CD1c-positive myeloid dendritic cell (primary cell): ENCODE data around the gene PLEKHG1.

Experiments
- DNase-seq: peaks from one replicate; pipeline ENCODE4 v3.0.0-alpha.2; 2016; ENCODE audit errors: extremely low spot score

Gene PLEKHG1

DNA sequence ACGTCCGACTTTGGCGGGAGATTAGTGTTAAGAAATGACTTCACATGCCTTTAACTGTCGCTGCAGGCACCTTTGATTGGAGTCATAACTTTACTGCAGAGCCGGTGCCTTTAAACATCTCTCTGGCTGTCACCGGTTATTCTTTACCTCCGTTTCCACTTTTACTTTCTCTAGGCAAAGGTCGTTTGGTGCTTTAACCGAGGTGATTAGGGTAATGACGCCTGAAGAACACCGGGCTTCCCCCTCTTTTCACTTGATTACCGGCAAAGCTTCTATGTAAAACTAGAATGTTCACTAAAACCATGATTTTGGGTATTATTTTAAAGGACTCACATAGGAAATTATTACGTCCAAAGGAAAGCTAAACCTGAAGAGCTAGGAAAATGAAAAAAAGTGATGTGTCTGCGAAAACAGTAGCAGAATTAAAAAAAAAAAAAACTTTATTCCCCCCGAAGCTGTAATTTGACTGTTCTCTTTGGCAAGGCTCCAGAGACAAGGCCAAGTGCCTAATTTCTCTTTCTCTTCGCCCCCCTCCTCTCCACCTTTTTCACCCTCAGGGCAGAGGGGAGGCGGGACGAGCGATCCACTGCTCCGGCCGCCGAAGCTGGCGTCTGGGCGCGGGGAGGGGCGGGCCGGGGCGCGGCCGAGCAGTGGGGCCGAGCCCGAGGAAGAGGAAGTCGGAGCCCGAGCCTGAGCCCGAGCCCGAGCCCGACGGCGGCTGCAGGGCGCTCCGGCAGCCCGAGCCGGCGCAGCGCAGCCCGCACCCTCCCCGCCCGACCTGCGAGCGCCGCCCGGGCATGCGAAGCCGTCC is at the start of gene PLEKHG1:
TSS of gene PLEKHG1 (plus strand) at position 687 of the 811 bp plus-strand sequence. CDS start 133,797 bp downstream, outside the sequence.
- peak; percentile 69 for DNase-seq

GRCh38 chr6:150550244-150550643 is 49.4 kb upstream of the PLEKHG1 start:
- DNase-seq, result no peak

- DNase-seq, result no peak
Measured at GRCh38 chr6:150557043-150557599, 42.6 kb upstream of the PLEKHG1 start.

DNA sequence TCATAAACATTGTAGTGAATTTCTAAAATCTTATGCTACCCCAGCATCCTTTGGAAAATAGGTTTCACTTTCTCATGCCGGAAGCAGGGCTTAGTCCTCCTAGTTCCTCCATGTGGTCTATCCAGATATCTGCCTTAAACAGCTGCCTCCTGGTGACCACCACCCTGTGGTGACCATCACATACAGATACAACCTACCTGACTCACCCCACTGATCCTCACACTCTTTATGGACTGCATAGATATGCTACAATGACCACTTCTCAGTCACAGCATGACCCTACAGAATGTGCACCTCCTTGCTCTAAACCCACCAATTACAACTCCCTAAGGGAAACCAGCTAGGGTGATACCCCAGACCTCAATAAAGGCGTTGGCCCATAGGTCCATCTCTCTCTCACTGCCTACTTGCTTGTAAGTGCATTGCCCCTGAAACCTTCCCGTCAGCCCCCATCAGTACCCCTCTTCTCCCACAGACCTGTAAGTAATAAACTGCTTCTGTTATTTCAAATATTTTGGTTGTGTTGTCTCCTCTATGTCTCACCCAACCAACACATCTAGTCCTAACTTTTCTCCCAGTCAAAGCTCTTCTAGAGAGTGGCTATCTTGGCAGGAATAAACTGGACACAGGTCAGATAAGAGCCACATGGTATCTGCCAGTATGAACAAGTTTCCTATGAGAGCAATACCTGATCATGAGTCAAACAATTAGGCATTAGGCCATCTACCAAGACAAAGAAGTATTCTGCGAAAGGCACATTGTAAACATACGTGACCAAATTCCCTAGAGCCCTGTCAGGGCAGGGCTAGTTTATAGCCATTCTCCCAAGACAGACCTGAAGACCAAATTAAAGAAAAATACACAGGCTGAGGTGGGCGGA is 39.4 kb upstream of the PLEKHG1 start:
- no peak for DNase-seq

DNA sequence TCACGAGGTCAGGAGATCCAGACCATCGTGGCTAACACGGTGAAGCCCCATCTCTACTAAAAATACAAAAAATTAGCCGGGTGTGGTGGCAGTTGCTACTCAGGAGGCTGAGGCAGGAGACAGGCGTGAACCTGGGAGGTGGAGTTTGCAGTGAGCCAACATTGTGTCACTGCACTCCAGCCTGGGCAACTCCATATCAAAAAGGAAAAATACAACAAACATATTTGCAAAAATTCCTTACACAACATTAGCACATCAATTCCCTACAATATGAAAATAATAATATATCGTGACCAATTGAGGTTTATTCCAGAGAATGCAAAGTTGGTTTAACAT is 38.8 kb upstream of the PLEKHG1 start:
- no peak for DNase-seq

DNA sequence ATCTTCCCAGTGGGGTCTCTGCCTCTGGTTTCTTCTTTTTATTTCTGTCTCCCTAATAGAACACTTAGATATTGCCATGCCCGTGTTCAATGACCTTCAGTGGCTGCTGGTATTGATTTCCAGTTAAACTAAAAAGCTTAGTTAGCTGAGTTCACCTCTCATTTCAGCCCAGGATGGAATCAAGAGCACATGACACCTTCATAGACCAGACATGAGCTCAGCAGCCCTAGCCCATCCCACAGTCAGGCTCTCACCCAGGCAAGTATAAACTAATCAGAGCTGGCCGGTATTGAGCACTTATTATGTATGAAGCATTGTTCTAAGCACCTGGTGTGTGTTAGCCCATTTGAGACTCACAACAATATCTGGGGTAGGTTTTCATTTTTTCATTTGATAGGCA is 33.7 kb upstream of the PLEKHG1 start:
- no peak for DNase-seq

- no peak for DNase-seq
Measured at GRCh38 chr6:150566486-150566885, 33.2 kb upstream of the PLEKHG1 start.

- no peak for DNase-seq
Measured at GRCh38 chr6:150567380-150567779, 32.3 kb upstream of the PLEKHG1 start.

- no peak for DNase-seq
Measured at GRCh38 chr6:150567823-150568383, 31.8 kb upstream of the PLEKHG1 start.

DNA sequence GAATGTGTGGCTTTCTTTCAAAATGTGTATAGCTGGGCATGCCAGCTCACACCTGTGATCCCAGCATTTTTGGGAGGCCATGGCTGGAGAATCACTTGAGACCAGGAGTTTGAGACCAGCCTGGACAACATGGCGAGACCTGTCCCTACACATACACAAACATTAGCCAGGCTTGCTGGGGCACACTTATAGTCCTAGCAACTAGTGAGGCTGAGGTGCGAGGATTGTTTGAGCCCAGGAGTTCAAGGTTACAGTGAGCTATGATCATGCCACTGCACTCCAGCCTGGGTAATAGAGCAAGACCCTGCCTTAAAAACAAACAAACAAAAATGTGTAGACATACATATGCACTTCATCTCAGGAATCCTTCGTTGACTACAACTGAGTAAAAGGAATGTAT is 31.1 kb upstream of the PLEKHG1 start:
- no peak for DNase-seq

DNA sequence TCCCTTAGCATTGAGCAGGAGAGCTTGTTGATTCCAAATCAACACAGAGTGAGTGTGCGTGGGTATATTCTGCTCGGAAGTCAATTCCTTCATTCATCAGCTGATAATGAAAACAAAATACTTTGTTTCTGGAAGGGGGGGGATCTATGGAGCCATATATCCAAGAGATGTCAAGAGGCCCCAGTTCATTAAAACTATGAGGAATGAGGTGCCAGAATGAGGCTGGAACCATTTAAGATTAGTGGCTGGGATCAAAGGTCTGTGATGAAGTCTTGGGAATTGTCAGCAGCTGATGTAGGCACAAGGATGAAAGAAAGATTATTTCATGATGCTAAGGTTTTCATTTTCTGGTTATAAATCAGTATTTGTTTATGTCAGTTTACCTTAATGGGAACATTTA is 30.5 kb upstream of the PLEKHG1 start:
- DNase-seq, result no peak

GRCh38 chr6:150573041-150573681 is 26.5 kb upstream of the PLEKHG1 start:
- DNase-seq, result no peak

DNA sequence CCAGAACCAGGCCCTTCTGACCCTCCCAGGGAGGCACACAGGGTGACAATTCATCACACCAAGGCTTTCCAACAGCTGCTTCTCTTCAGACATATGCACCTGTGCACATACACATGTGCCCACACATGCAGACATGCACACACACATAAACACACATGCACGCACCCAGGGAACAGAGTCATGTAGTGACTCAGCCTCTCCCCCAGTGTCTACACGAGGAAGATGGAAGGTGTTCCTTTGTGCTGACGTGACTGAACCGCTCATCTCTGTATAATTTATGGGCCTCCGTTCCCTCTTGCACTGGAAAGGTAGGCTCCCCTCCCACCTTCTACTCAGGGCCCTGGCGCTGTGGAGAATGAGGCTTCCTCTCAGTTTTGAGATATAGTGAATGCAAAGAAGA is 23.8 kb upstream of the PLEKHG1 start:
- no peak for DNase-seq

DNA sequence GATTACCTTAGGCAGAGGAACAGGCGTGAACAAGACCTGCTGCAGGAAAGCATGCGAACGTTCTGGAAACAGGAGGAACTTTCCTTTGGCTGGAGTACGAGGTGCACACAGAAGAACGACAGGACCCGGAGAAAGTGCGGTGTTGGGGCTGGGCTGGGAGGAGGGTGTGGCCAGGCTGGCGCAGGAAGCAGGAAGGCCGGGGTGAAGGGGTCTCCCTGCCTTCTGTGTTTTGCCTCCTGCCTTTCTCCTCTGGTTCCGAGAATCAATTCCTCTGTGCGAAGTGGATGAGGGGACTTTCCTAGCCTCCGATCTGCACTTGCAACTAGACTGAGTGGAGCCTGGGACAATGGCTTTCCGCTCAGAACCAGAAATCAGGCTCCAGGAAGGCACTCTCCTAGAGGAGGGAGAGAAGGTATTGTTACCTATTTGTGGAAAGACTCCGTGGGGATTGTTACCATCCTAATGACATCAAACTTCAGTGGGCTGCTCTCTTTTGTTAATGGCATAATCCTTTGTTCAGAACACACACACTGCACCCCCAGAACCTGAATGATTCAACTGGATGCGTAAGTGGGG is 22.9 kb upstream of the PLEKHG1 start:
- DNase-seq, result no peak

- DNase-seq, result no peak
Measured at GRCh38 chr6:150579611-150580010, 20.1 kb upstream of the PLEKHG1 start.

DNA sequence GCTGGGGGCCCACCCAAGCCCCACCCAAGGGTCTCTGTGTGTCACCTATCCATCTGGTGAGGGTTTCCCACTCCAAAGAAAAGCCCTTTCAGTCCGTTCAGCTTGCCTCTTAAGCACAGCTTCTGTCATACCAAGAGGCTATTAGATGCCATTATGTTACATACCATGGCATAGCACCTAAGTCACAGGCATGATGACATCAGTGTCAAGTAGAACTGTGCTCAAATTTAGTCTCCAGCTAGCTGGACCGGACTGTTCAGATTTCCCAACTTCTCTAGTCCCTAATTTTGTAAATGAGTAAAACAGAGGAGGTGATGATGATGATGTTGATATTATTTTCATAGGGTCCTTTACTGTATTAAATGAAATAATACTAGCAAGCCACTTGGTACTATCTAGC is 19.2 kb upstream of the PLEKHG1 start:
- no peak for DNase-seq

DNA sequence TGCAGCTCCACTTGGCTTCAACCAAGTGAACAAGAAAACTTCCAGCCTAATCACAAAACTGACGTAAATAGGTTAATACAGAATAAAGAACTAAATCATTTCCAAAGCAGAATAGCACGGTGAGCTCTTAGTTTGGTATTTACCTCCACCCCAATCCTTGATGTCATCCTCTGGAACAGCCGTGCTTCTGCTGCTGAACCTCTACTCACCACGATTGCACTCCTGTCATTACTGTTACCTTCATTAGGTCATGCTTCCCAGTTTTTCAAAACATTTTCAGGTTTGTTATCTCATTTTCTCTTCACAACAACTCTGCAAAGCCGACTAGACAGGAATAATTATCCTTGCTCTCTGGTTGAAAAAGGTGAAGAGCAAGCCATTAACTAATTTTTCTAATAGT is 15.6 kb upstream of the PLEKHG1 start:
- no peak for DNase-seq

DNA sequence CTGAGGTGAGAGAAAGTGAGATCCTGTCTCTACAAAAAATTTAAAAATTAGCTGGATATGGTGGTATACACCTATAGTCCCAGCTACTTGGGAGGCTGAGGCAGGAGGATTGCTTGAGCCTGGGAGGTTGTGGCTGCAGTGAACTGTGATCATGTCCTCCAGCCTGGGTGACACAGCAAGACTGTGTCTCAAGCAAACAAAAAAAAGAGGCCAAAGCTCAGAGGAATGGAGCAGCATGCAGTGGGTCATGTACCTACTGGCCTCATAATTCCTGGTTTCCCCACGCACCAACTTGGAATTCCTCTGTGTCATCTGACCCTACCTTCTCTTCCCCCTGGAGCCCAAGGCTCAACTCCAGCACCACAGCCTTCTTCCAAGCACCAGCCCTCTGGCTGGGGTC is 15.1 kb upstream of the PLEKHG1 start:
- no peak for DNase-seq

DNA sequence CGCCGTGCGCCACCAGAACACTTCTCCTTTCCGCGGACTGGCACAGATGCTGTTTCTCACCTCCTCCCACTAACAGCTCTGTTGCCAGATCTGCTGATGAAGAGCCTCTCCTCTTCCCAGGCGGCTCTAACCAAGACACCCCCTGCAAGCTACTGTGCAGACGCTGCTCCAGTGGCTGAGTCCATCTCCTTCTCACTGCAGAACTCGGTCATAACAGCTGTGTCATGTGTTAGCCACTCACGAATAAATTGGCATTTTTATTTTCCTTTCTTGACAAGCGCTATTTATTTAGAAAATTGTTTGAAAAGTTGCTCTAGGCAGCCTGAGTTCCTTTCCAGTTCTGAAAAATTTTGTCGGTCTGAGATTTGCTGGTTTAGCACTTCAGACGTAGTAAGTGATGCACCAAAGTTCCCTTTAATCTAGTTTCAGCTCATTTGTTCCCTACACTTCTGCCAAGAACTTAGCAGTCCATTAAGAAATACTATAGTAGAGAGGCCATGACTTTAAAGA is 12.8 kb upstream of the PLEKHG1 start:
- no peak for DNase-seq

GRCh38 chr6:150587637-150588036 is 12.0 kb upstream of the PLEKHG1 start:
- DNase-seq, result no peak

DNA sequence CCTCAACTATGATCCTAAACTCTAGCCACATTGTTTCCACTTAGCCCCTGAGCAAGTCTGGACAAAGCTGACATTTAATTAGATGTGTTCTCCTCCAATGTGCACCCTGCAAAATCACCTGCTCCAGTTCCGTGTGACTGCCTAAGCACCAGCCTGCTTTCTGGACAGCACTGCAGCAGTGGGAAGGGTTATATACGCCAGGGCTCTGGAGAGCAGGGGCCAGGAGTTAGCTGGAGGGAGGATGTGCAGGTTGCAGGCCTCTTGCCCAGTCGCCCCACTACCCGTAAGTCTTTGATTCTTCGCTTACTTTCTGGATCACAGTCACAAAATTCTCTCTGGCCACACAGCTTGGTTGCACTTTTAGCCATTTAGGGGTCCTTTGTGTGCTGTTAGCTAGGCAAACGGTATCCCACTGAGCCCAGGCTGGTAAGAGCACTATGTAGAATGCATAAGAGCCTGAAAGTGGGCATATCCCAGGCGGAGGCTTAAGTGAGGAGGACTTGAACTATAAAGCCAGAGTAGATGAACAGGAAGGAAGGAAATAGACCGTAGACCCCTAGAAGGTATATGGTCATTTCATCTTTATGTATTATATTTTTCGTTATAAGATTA is 10.7 kb upstream of the PLEKHG1 start:
- no peak for DNase-seq
